Left kidney (tissue), 2 donors: ENCODE data around the gene CLNK. TPM values are rescaled to one million over a fixed set of nuclear protein-coding genes. Genes with fewer than 3 reads are reported as not detected.
A peak's percentile ranks its signal among the peaks of the same experiment; 100 is the strongest.
"Not testable (repeated sequence)": the region's sequence is repeated elsewhere in the genome, so short reads cannot be mapped to it uniquely, and the experiment has no call there.

ENCODE experiments used
- DNase-seq: peaks from one replicate; pipeline ENCODE4 v3.0.0-alpha.2; 2013
- polyA plus RNA-seq: library from polyadenylated mRNA; unstranded; fragments of 120-200 nt; gene quantifications from one replicate; pipeline ENCODE4 v1.2.1, GENCODE V29; 2013; ENCODE audit not compliant: insufficient read length

CLNK gene
- polyA plus RNA-seq, 1 donor = 0.91 TPM

DNA sequence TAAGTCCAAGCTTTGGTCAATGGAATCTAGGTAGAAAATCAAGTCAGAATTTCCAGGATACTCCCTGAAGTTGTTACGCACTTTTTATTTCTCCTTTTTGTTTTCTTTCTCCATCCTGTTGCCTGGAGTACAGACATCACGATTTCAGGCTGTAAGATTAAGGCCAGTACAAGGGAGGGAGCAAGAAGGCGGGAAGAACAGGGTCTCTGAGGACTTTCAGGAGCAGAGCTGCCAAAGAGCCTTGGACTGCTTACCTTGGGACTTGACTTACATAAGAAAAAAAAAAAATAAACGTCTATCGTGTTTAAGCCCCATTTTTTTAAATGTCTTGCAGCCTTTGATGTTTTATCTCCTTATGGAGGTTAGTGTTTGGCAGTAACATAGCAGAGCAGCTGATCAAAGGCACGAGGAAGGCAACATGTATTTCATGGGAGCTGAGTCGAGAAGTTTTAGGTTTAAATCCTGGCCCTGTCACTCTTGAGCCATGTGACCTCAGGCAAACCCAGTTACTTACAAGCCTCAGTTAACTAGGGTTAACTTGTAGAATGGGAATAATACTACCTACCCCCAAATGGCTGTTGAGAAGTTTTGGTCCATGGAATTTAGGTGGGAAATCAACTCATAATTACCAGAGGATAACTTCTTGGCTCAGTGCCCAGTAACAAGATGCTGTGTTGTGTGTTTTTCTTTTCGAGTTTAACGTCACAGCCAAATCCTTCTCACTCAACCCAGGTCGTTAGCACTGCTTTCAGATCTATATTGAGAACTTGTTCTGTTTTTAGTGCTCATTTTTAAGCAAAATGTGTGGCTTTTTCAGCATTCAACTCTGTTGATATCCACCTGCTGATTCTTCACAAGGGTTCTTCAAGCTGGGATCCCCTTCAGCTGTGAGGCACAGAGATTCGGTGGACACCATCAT lies 106.8 kb downstream of the CLNK start:
- DNase-seq = no peak

DNA sequence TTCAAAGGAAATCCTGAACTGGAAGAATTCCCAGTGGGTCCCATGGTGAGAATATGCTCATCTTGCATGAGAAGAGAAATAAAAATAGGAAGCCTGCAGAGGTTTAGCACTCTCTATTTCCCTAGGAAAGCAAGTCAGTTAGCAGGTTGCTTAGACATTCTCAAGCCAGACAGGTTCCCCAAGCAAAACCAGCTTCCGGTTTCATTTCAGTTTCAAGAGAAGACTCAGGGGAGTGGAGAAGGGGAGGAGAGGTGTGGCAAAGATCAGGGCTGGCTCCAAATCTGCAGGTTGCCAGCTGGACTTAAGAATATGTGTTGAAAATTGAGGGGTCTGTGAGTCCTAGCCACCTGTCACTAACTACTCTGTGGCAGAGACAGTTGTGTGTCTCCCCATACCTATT lies 107.5 kb downstream of the CLNK start:
- DNase-seq = no peak

DNA sequence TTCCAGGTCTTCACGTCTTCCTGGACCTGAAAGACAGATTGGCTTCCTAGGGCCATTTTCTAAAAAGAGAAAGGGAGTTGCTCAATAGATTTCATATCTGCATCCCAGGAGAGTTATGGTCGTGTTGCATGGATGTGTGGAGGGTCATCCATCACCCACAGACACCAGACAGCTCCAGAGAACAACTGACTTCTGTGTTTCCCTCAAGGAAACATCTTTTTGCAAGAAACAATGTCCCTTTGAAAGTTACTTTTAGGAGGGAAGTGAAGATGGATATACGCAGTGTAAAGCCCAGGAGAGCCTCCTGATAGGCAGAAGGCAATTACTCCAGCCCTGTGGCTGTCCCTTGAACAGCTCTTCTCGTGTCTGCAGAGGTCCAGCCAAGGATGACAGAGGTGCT lies 108.3 kb downstream of the CLNK start:
- DNase-seq = no peak

DNA sequence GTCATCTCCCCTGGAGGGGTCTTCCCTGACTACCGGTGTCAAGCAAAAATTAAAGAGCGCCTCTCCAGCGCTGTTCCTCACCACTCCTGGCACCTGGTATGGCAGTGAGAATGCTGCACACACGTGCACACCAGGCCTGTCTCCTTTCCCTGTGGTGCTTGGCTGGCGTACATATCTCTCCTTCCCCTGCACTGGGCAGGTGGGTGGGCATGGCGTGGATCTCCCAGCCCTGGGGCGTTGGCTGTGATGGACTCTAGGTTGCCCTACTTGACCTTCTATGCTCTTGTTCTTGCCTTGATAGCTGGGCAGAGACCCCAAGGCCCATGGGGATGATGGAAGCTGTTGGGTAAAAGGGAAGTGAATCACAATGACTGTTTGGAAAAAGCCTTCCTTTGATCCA lies 109.2 kb downstream of the CLNK start:
- DNase-seq = no peak

DNA sequence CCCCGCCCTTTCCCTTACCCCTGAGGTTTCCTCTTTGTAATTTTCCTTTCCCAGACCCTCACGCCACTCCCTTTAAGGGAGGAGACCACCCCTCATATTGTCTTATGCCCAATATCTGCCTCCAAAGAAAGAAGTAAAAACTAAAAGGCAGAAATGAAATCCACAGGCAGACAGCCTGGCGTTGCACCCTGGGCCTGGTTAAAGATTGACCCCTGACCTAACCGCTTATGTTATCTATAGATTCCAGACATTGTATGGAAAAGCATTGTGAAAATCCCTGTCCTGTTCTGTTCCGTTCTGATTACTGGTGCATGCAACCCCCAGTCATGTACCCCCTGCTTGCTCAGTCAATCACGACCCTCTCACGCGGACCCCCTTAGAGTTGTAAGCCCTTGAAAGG lies 110.0 kb downstream of the CLNK start:
- DNase-seq = not testable (repeated sequence)

DNA sequence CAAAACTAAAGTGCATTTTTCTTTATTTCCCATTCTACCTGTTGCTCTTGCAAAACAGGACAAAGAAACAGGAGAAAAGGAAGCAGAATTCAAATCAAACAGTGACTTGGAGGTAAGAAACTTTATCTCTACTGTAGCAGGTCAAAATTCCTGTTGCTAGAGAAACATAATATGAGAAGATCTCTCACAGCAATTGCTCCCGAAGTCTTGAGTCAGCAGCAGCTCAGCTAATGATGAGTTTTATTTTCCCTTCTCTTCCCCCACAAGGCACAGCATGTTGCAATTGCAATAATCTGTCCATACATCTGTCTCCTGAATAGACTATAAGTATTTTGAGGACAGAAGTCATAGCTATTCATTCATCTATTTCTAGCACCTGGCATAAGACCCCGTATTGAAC lies 112.7 kb downstream of the CLNK start:
- DNase-seq = no peak

DNA sequence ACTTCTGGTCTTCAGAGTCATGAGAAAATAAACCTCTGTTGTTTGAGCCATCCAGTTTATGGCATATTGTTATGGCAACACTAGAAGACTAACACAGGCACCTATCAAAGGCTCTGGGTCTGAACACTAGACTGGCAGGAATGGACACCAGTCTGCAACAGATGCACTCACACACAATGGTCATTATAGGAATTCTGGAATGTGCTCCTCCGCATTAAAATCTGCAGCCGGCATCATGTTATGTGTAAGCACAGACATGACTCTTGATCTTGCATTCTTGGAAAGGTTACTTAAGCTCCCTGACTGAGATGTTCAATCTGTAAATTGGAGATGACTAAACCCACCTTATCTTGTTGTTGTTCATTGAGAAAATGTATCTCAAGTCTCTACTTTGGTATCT lies 115.1 kb downstream of the CLNK start:
- DNase-seq = no peak

DNA sequence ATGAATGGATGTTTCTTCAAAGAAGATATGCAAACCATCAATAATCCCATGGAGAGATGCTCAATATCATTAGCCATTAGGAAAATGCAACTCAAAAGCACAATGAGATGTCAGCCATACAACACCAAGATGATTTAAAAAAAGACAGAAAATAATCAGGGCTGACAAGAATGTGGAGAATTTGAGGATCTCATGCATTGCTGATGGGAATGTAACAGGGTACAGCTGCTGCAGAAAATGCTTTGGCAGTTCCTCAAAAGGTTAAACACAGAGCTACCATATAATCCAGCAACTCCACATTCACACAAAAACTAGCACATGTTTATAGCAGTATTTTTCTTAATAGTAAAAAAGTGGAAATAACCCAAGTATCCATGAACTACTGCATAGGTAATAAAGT lies 116.8 kb downstream of the CLNK start:
- no peak for DNase-seq

DNA sequence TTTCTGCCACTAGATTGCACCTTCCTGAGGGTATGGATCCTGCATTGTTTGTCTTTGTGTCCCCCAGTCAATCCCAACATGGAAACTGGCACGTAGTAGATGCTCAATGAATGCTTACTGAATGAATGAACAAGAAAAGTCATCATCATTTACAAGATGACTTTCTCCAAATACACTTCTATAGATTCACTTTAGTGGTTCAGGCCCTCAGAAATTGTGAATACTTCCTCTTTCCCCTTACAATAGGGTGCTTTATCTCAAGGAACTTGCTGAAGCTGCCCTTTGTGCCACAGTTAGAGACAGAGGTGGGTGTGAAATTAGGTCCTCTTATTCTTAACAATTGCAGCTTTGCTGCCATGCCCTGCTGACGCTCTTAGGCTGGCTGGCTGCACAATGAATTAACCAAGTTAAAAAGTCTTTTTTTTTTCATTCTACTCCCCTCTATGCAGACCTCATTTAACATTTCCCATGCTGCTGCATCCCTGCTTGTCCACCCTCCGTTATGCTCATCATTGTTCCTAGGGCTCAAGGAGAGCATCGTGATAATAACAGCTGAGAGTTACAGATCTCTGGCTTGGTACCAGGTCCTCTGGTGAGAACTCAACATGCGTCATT lies 119.3 kb downstream of the CLNK start:
- no peak for DNase-seq

DNA sequence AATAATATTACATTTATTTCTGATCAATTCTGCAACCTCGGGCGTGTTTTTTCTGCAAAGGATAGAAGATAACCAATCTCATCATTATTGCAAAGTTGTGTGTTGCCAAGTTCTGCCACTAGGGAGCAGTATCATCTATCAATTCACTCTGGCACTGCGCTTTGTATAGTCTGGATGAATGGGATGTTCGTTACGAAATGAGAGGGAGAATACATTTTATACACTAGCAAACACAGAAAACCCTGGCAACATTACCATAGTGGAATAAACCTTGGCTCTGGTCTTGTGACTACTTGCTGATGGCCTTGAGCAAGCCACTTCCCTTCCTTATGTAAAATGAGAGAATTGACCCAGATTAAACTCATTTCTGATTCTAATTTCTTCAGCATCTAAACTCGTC lies 129.9 kb downstream of the CLNK start:
- peak; percentile 60 for DNase-seq

DNA sequence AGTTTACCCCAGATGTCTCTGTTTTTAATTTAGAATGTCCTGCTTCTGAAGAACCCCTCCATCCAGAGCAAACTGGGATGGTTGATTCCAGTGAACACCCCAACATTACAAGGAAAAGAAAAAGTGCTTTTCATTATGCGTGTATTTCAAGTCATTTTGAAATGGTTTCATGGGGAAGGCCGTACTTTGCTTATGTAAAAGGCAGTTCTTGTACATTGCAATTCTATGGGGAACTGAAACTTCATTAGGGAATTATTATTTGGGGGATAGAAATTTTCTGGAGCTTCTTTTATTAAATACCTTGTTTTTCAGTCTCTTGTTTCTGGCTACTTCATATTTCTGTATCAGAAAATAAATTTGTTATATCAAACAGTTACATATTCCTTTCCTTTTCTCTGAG lies 130.4 kb downstream of the CLNK start:
- no peak for DNase-seq

DNA sequence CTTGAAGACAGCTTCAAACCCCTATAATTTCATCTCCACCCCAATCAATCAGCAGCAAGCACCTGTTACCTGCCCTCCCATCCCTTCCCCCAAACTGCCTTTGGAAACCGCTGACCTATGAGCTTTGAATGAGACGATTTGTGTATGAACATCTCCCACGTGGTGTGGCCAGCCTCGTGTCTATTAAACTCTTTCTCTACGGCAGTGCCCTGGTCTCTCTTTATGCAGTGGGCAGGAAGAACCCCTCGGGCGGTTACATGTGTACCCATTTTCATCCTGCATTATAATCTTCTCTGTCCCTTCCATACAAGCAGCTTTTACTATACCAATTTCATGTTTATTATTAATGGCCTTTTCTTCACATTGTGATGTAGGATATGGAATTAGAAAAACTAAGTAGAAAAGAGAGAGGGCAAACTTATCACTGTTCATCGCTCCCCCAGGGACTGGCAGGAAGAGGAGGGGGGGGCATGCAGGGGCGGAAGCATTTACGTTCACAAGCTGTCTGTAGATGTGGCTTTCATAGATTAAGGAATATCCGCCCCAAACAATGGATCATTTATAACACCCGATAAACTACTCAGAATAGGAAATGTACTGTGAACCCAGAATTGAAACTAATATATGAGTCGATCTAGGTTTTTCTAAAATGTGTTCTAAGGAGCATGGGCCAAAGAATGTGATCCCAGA lies 131.8 kb downstream of the CLNK start:
- no peak for DNase-seq

DNA sequence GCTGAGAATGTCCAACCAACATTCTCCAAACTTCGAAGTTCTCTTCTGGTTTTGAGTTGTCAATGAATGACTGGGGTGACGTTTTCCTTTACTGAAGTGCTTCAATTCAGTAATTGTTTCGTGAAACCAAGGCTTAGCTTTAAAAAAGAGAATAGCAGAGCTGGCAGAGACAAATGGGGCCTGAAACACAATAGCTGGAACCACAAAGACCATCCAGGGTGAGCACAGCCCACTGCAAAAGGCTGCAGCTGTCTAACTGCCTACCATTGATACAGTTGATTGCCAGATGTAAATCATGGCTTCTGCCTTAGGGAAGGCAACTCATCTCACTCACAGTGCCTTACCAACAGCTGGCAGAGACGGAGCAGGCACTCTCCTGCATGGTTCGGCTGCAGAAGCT lies 148.7 kb downstream of the CLNK start:
- DNase-seq = no peak

DNA sequence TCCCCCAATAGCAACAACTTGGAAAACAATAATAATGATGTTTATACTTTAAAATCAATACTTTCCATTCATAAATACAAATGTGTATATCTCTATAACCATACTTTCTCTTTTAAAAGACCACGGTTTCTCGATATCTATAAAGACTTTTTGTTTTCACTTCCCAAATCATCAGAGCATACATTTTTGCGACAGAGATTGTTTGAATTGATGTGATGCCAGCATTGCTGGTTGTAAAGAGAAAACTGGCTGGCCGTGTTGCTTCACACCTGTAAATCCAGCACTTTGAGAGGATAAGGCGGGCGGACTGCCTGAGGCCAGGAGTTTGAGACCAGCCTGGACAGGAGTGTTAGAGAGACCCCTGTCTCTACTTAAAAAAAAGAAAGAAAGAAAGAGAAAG lies 149.7 kb downstream of the CLNK start:
- no peak for DNase-seq

DNA sequence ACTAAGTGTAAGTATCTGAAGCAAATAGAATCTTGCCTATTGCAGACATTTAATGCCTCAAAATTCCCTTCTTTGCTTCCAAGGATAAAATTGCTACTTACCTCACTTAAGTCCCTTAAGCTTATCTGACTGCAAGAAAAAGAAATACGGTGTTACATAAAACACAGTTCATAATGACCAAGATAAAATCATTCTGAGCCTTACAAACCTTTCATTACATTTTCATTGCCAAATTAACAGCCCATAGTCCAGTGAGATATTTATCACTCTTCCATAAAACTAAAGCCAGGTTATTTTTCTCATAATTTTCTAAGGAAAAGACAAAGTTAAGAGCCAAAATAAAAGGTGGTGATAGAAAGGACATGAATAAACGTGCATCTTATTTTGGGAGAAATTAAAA lies 152.4 kb downstream of the CLNK start:
- DNase-seq = no peak

DNA sequence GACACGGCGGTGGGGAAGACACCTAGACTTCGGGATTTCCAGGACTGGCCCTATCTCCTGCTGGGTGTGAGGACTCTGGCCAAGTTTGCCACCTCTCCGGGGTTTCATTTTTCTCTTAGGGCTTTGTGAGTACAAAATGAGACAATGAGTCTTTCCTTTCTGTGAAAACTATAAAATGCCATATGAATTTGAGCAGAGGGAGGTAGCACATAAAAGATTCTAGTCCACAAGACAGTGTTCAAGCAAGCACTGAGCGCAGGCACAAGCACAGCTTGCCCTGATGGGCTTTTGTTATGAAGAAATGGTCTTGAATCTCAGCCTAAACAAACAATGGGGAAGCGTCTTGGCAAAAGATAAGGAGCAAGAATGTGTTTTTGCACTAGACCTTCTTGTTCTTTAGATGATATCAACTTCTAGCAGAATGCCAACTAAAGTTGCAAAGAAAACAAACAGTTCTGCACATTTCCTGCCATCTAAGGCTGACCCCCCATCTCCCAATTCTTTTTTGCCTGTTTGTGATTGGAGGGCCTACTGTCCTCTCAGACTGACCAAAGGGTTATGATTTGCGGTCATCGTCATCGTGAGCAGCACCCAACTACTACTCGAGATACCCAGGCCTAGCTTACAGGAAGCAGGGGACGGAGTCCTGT lies 154.3 kb downstream of the CLNK start:
- no peak for DNase-seq

DNA sequence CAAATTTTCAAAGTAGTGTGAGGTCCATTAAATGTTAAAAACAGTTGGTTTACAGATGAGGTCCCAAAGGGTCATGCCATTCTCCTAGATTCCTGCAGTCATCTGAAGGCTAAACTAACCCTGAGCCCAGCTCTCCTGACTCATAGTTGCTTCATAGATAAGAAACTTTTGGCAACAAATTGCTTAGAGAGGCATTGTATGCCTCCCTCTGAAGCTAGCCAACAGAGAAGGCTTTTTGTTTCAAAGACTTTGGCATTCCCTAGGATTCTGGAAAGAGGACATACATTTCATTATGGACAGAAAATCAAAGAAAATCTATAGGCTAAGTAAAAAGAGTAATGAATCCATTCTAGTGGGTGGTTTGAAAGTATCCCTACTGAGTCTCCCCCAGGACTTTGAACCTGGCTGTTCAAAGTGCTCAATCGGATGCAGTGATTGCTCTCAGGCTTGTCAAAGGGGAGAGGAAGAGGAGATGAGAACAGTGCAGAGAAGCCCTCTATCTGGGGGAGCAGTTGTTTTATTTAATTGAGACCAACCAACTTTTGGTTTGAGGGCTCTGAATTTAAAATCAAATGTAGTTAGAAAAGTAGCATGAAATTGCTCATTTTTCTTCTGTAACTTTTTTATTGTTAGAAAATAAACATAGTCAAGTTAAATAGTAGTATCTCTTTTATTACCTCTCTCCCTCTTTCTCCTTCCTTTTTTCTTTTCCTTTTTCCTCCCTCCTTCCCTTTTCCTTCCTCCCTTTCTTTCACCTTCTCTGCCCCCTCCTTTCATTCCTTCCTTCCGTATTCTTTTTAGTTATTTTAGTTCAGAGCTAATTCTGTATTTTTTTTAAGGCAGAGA lies 155.1 kb downstream of the CLNK start:
- no peak for DNase-seq

DNA sequence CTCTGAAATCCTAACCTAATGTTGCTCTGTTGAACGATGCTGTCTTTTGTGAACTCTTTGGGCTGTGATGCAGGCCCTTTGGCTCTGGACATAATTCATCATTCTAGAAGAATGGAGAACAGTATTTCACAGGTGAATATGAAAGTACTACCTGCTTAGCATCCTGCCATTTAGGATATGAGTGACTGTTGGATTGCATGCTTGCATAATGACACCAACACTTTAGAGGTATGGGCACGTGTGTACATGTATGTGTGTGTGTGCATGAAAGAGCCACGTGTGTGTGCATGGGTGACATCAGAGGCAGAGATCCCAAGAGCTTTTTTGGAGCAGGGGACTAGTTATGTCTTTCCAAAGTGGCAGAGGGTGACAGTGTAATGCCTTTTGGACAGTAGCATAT lies 157.1 kb downstream of the CLNK start:
- DNase-seq = no peak

DNA sequence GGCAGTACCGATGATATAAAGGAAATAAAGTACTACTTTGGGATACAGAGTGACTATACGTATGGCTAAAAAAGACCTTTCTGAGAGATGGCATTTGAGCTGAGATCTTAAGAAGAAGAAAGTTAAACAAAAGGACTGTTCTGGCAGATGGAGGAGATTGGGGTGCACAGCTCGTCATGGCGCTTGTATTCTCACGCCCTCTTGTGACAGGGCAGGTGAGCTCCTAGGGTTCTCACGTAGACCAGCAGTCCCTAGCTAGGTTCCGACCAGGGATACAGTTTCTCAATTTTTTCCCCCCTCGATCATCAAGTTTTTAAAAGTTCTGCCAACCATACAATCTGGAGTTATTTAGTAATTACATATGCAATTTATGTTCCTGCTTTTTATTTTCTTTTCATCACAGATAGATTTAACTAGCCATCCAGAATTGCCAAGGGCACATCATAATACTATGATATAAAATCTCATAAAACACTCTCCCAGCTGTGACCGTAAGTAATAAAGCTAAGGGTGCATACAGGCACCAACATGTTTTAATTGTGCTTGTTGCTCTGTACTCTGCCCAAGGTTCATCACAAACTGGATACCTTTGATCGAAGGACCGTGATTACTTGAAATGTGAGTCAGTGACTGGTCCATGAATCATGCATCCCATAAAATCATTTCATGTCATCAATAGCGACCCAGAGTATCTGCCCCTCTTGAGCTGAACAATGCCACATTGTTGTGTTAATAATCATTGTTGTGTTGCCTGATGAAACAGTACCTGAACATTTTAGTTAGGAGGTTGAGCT lies 157.9 kb downstream of the CLNK start:
- DNase-seq = no peak

DNA sequence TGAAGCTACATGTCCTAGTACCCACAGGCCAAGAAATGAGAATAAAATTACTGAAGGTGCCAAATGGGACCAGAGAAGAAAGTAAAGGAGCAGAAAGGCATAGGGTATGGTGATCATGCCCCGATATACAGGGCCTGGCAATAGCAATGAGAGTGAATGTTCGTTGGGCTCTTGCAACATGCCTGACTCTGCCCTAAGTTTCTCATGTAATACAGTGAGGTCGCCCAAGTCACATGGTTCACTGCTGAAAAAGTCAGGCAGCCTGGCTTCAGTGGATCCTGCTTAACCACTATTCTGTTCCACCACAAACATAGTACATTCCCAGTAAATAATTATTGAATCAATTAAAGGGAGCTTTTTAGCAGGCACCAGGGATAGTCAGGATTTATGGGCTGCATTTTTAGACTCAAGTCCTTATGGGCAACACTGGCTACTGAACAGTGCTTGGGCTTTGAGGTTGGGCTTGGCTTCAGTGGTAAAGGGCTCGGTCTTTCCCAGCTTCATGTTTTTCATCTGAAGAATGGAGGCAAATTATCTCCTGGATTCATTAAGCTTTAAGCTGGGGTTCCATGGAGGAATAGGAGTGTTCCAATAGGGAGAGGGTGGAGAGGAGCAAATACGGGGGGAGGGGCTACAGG lies 160.3 kb downstream of the CLNK start:
- DNase-seq = no peak
